ENCODE results near the gene BSX.

BSX gene

GRCh38 chr11:122951211-122951610 is 30.4 kb downstream of the BSX start:
- DNase-seq = no peak

GRCh38 chr11:122938557-122938956 is 43.1 kb downstream of the BSX start:
- no peak for DNase-seq

- no peak for DNase-seq
Observed at GRCh38 chr11:122937983-122938382, 43.7 kb downstream of the BSX start.

GRCh38 chr11:122933416-122933815 is 48.2 kb downstream of the BSX start:
- no peak for DNase-seq

GRCh38 chr11:122931510-122931909 is 50.1 kb downstream of the BSX start:
- no peak for DNase-seq

Data from NCI-H1930 (cell line).